GM18526 (cell line): ENCODE results near the gene PIGU.

Source experiments
- POLR2A ChIP-seq: IDR thresholded peaks from 3 replicates; pipeline ENCODE4 v1.6.1; 2011; ENCODE audit not compliant: insufficient read length; ENCODE audit errors: extremely low read depth

PIGU gene

GRCh38 chr20:34560141-34560523, 116.8 kb downstream of the PIGU start:
- no peak for TF ChIP-seq POLR2A

GRCh38 chr20:34559311-34560140, 117.4 kb downstream of the PIGU start:
- TF ChIP-seq POLR2A, result no peak

DNA sequence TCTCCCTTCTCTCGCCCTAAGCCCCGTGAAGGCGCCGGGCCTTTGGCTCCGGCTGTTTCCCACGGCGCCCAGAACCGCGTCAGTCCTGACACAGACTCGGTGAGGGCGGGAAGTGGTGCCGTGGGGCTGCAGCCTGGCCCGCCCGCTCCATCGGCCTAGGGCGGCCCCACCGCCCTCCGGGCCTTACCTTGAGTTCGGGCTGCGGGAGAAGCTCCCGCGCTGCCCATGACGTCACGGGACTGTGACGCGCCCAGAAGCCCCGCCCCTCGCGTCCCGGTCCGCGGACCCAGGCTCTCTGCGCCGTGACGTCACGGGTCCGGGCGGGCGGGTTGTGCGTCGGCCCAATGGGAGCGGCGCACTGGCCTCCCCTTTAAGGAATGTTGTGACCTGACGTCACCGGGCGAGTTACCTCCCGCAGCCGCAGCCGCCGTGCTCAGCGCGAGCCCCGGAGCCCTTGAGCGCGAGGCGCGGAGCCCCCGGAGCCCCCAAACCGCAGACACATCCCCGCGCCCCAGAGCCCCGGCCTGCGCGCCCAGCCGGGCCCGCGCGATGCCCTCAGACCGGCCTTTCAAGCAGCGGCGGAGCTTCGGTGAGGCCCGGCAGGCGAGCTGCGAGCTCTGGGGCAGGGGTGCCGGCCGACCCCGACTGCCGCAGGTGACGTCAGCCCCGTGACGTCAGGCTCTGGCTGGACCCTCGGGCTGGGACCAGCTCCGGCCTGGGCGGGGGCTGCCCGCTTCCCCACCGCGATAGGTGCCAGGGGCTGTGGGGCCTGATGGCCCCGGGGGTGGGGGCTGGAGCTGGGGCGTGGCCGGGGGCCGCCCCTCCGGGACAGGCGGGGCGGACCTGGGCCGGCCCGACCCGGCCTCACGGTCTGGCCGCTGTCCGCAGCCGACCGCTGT, 118.3 kb downstream of the PIGU start, which contains the start of gene MAP1LC3A:
TSS of gene MAP1LC3A (plus strand) at position 399 of the 899 bp plus-strand sequence. CDS start at position 550, 151 bp downstream.
- no peak for TF ChIP-seq POLR2A

DNA sequence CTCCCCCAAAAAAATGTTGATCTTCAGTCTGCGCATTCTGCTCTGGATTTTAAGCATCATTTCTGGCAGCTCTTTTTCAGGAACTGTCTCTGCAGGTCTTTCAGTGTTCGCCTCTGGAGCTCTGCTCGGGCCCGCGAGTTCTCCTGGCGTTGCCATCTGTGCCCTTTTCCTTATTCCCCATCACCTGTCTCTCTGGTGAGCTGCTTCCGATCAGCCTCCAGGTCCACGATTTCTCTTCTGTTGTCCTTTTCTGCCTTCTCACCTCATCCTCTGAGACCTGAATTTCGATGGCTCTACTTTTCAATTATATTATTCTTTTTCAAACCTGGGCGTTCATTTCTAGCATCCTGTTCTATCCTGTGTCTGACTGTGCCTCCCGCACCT, 119.0 kb downstream of the PIGU start:
- no peak for TF ChIP-seq POLR2A

DNA sequence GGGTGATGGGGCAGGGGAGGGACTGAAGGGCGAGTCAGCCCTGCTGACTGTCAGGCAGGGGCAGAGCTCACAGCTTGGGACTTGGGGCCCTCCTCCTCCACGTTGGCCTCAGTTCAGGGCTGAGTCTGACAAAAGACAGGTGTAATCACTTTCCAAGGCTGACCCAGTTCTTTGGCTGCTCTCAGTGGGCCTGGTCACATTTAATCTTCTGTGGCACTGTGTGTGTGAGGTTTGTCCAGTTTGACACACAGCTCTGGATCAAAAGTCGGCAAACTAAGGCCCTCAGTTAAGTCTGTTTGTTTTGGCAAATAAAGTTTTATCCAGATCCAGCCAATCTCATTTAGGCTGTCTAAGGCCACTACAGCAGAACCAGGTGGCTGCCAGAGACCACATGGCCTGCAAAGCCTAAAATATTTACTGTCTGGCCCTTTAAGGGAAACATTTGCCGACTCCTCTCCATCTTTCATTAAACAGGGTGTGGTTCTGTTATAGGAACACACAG, 123.5 kb downstream of the PIGU start:
- TF ChIP-seq POLR2A, result no peak

GRCh38 chr20:34552569-34552968, 124.3 kb downstream of the PIGU start:
- no peak for TF ChIP-seq POLR2A

- TF ChIP-seq POLR2A, result no peak
Measured at GRCh38 chr20:34549929-34550305, 127.0 kb downstream of the PIGU start.

DNA sequence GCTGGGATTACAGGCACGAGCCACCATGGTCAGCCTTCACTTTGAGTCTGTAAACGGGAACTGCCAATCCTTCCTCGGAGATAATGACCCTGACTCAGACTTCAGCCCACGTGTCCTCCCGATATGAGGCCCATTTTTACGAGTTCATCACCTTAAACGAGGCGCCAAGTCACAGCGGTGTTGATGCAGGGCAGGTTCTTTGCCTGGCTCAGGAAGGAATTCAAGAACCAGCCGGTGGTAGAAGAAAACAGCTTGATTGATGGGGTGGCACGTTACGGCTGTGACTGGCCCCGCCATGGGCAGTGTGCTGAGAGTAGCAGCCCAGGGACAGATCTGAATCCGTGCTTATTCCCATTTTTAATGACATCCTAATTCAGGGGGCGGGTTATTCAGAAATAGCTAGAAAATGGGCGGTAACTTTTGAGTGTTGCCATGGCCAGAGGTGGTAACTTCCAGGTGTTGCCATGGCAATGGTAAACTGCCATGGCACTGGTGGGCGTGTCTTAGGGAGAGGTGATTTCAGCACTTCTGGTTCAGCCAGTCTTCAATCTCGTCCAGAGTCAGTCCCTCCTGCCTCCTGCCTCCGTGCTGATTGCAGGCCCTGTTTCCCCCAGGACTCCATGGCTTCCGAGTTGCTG, 127.5 kb downstream of the PIGU start:
- no peak for TF ChIP-seq POLR2A

GRCh38 chr20:34547844-34548613, 128.9 kb downstream of the PIGU start:
- no peak for TF ChIP-seq POLR2A

DNA sequence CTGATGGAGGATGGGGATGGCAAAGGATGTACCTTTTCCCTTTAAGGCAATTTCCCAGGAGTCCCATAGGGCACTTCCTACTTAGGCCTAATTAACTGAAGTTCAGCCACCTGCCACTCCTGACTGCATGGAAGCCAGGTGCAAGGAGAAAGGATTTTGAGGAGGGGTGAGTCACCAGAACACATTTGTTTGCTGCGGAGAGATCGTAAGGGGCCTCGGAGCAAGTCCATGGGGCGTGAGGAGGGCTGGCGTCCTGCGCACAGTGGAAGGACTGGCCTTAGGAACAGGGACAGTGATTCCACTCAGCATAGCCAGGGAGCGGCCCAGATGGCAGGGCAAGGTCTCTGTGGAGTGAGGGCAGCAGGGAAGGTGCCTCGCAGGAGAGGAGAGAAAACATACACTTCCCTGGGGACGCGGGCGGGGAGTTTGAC, 130.1 kb downstream of the PIGU start:
- TF ChIP-seq POLR2A, result no peak

DNA sequence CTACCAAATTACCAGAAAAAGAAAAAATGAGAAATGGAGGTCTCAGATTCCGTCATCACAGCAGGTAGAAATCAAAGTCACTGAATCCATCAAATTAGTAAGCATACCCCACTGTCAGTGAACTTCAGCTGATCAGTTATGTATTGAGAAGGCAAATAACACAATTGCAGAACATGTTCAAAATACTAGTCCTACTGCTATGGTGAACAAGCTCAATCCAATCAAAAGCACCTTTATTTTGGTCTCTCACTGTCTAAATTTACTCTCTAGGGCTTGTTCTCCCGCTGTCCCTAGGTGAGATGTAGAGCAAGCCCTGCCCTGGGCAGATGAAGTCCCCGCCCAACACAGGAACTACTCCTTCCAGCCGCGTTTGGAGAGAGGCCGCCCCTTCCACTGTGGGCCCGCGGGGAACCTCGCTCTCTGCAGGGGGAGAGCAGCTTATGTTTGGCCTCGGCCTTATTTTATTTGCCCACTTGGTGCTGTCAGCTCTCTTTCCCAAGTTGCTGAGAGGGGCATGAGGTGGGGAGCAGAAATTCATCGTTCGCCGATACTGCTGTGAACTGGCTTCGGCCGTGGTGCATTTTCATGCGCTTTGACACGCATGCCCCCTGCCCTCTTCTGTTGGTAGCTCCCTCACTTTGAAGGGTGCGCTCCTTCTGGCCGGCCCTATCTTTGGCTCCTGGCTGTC, 132.6 kb downstream of the PIGU start:
- no peak for TF ChIP-seq POLR2A

DNA sequence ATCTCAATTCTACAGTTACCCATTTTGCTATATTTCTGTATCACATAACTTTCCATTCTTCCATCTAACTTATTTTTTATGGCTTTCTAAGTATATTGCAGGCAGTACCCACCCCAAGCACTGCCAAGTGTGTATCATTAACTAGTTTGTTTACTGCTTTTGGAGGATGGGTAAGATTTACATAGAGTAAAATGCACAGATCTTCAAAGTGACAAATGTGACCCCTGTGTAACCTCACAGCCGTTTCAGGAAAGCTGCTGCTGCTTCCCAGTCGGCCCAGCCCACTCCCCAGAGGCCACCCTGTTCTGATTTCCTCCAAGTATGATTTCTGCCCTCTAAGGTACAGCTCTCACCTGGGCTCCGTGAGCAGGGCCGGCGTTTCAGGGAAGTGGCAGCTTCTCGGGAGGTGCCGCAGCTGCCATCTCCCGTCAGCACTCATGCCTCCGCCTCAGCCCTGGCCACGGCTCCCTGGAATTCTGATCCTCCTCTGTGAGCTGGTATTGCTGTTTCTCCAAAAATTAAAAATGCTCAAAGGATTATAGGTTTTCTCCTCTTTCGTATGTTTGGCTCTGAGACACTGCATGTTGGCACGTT, 133.3 kb downstream of the PIGU start:
- TF ChIP-seq POLR2A, result no peak

DNA sequence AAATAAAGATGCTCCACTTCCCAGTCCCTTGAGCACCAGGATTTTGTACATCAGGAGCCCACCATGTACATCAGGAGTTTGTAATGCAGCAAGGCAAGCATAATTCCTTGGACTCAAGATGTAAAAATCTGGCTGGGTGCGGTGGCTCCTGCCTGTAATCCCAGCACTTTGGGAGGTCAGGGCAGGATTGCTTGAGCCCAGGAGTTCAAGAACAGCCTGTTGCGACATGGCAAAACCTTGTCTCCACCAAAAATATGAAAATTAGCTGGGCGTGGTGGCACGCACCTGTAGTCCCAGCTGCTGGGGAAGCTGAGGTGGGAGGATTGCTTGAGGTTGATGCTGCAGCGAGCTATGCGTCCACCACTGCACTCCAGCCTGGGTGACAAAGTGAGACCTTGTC, 134.5 kb downstream of the PIGU start:
- no peak for TF ChIP-seq POLR2A

- TF ChIP-seq POLR2A, result no peak
Measured at GRCh38 chr20:34541917-34542316, 135.0 kb downstream of the PIGU start.
